ENCODE results near the gene TCP11L2. TPM values are rescaled to one million over a fixed set of nuclear protein-coding genes. Genes with fewer than 3 reads are reported as not detected.

The TCP11L2 gene
- total RNA-seq, 1 donor from 2014 or later = 21.7 TPM

- no peaks in the 10 kb centered on the region for H3K9me3 Mint-ChIP-seq
- H3K4me3 Mint-ChIP-seq = no peak overlapping the region
- no peaks in the 10 kb centered on the region for H3K27me3 Mint-ChIP-seq (ENCODE audit: low read depth)
- H3K27ac Mint-ChIP-seq = no peak overlapping the region
- H3K36me3 Mint-ChIP-seq = peaks cover 4% of the 10 kb centered on the region
- DNase-seq (ENCODE audit: low spot score in 2 of 2, unreplicated experiment in 2 of 2) = no peak
- H3K4me1 Mint-ChIP-seq = peaks cover 30% of the 10 kb centered on the region
- TF ChIP-seq CTCF (IDR thresholded peaks at IDR 0.05; ENCODE audit: unreplicated experiment) = no peak
Observed at GRCh38 chr12:106344131-106344530, 41.6 kb downstream of the TCP11L2 start.

- DNase-seq (ENCODE audit: low spot score in 2 of 2, unreplicated experiment in 2 of 2) = no peak
- peaks cover 16% of the 10 kb centered on the region for H3K4me1 Mint-ChIP-seq
Observed at GRCh38 chr12:106345746-106346145, 43.2 kb downstream of the TCP11L2 start.

GRCh38 chr12:106348411-106348810 lies 45.9 kb downstream of the TCP11L2 start:
- TF ChIP-seq CTCF (IDR thresholded peaks at IDR 0.05; ENCODE audit: unreplicated experiment) = no peak
- Mint-ChIP-seq H3K4me1 (no peaks in the 10 kb centered on the region), H3K27ac (no peak overlapping the region), H3K36me3 (peaks cover 4% of the 10 kb centered on the region), H3K4me3 (no peak overlapping the region), H3K27me3 (ENCODE audit: low read depth) (peaks cover 18% of the 10 kb centered on the region), H3K9me3 (no peaks in the 10 kb centered on the region)
- no peak for DNase-seq (ENCODE audit: low spot score in 2 of 2, unreplicated experiment in 2 of 2)

More at GRCh38 chr12:106345746-106346145, 43.2 kb downstream of the TCP11L2 start:
- H3K9me3 Mint-ChIP-seq = no peaks in the 10 kb centered on the region
- no peak for TF ChIP-seq CTCF (IDR thresholded peaks at IDR 0.05; ENCODE audit: unreplicated experiment)
- H3K4me3 Mint-ChIP-seq = no peak overlapping the region
- peaks cover 4% of the 10 kb centered on the region for H3K36me3 Mint-ChIP-seq
- H3K27me3 Mint-ChIP-seq (ENCODE audit: low read depth) = peaks cover 9% of the 10 kb centered on the region
- H3K27ac Mint-ChIP-seq = no peak overlapping the region

- TF ChIP-seq CTCF (IDR thresholded peaks at IDR 0.05; ENCODE audit: unreplicated experiment) = no peak
- Mint-ChIP-seq H3K9me3 (no peaks in the 10 kb centered on the region), H3K36me3 (no peaks in the 10 kb centered on the region), H3K27ac (no peak overlapping the region), H3K27me3 (ENCODE audit: low read depth) (peaks cover 18% of the 10 kb centered on the region), H3K4me1 (peaks cover 7% of the 10 kb centered on the region), H3K4me3 (no peak overlapping the region)
- no peak for DNase-seq (ENCODE audit: low spot score in 2 of 2, unreplicated experiment in 2 of 2)
Observed at GRCh38 chr12:106353175-106353574, 50.6 kb downstream of the TCP11L2 start.

GRCh38 chr12:106357549-106358395 lies 55.2 kb downstream of the TCP11L2 start, which contains the start of gene POLR3B:
Gene POLR3B, plus strand, starts transcription at chr12:106357748. Its CDS starts 132 bp downstream, at chr12:106357880.
- Mint-ChIP-seq H3K36me3 (no peaks in the 10 kb centered on the region), H3K4me3 (peak within 1 kb of the TSS; percentile 86), H3K4me1 (peaks cover 14% of the 10 kb centered on the region), H3K9me3 (no peaks in the 10 kb centered on the region), H3K27ac (peak within 1 kb of the TSS; percentile 97), H3K27me3 (ENCODE audit: low read depth) (no peaks in the 10 kb centered on the region)
- TF ChIP-seq CTCF (IDR thresholded peaks at IDR 0.05; ENCODE audit: unreplicated experiment) = peak; percentile 75
- DNase-seq (ENCODE audit: low spot score in 2 of 2, unreplicated experiment in 2 of 2) = peak; percentile 94 to 97

Data from mesothelial cell of epicardium (in vitro differentiated cells).